HCT116 (cell line): Measurements from ENCODE around the gene FAM234A. TPM values are rescaled to one million over a fixed set of nuclear protein-coding genes. Genes with fewer than 3 reads are reported as not detected.

Experiments
- ATAC-seq: fragments of 200-7000 bp; cut with Tn5 transposase; 2 replicates; pipeline ENCODE4 v1.9.1; 2020; ENCODE audit warnings: mild to moderate bottlenecking, moderate library complexity
- BruUV-seq: library from RNA; stranded (reverse); fragments of 400-500 nt; replicated peaks from 2 replicates; lab custom pipeline; 2021; lab: Mats Ljungman, UMichigan
- CTCF ChIA-PET: fragments of 300-600 bp; sonication (Branson Sonifier 250); formaldehyde crosslinking; loops from one replicate; lab custom pipeline; 2021; ENCODE audit warnings: antibody characterized with exemption; lab: Charles Lee
- POLR2A ChIA-PET: fragments of 300-600, 350-600 bp; sonication (Branson Sonifier 250); formaldehyde crosslinking; loops from one replicate; lab custom pipeline; 2021; ENCODE audit warnings: antibody characterized with exemption; lab: Charles Lee
- RAD21 ChIA-PET, 2 experiments: fragments of 300-600 bp; sonication (Branson Sonifier 250); formaldehyde crosslinking; loops; one replicate each; lab custom pipeline; 2023; ENCODE audit warnings: low total read pairs in 2 of 2; ENCODE audit not compliant: uncharacterized antibody in 2 of 2, unreplicated experiment in 2 of 2, low non-redundant PET in 1 of 2; lab: Charles Lee
- DNase-seq: peaks from one replicate; pipeline ENCODE4 v3.0.0-alpha.2; 2010; ENCODE audit warnings: low read depth, low spot score
- H2AFZ ChIP-seq: fragments of 200-600 bp; shearing (Covaris generic), sonication (generic); 2 replicates; pipeline ENCODE4 v1.6.1; 2017; ENCODE audit warnings: low read depth, mixed run types, mixed read lengths, antibody characterized with exemption, low read length; ENCODE audit not compliant: poor library complexity, severe bottlenecking
- H3K27ac ChIP-seq: 2 replicates; pipeline ENCODE4 v1.5.1; 2012; ENCODE audit warnings: low read depth, low read length
- H3K27me3 ChIP-seq: fragments of 200-600 bp; sonication (generic); 2 replicates; pipeline ENCODE4 v1.6.1; 2016; ENCODE audit warnings: mixed run types, low read length, mixed read lengths; ENCODE audit not compliant: insufficient read depth
- H3K36me3 ChIP-seq, 2 experiments: fragments of 200-500 bp in 1 of 2; fragments of 200-600 bp in 1 of 2; sonication (Bioruptor generic) in 1 of 2; sonication (generic) in 1 of 2; 2 replicates each; pipeline versions ENCODE4 v1.5.1 to v1.6.1; 2014 to 2016; ENCODE audit warnings: low read length in 2 of 2, inconsistent platforms in 1 of 2, mixed read lengths in 1 of 2, mixed run types in 1 of 2; ENCODE audit not compliant: insufficient read depth in 2 of 2, control insufficient read depth in 1 of 2
- H3K4me1 ChIP-seq, 2 experiments: fragments of 200-600 bp in 1 of 2; sonication (generic) in 1 of 2; 2 replicates each; pipeline versions ENCODE4 v1.5.1 to v1.6.1; 2012 to 2017; ENCODE audit warnings: low read length in 2 of 2, inconsistent platforms in 1 of 2, mild to moderate bottlenecking in 1 of 2, mixed read lengths in 1 of 2, mixed run types in 1 of 2, moderate library complexity in 1 of 2; ENCODE audit not compliant: insufficient read depth in 2 of 2, control insufficient read depth in 1 of 2
- H3K4me2 ChIP-seq: fragments of 200-600 bp; sonication (generic); 2 replicates; pipeline ENCODE4 v1.6.1; 2017; ENCODE audit warnings: mixed run types, low read length, mixed read lengths
- H3K4me3 ChIP-seq, 2 experiments: fragments of 200-600 bp in 1 of 2; sonication (generic) in 1 of 2; replicated peaks in 1 of 2; 2 replicates each; pipeline ENCODE4 v1.5.1; 2011 to 2016; ENCODE audit warnings: low read length in 2 of 2, control low read depth in 1 of 2, low read depth in 1 of 2, mild to moderate bottlenecking in 1 of 2, mixed read lengths in 1 of 2, mixed run types in 1 of 2
- H3K79me2 ChIP-seq: fragments of 200-600 bp; sonication (generic); 2 replicates; pipeline ENCODE4 v1.6.1; 2017; ENCODE audit warnings: mild to moderate bottlenecking, mixed run types, low read length, moderate library complexity, mixed read lengths; ENCODE audit not compliant: insufficient read depth
- H3K9ac ChIP-seq: fragments of 200-600 bp; sonication (generic); 2 replicates; pipeline ENCODE4 v1.6.1; 2016; ENCODE audit warnings: low read length, mixed read lengths
- H3K9me2 ChIP-seq: fragments of 200-600 bp; sonication (generic), shearing (Covaris generic); 2 replicates; pipeline ENCODE4 v1.6.1; 2017; ENCODE audit warnings: mixed run types, mild to moderate bottlenecking, moderate library complexity; ENCODE audit not compliant: insufficient read depth
- H3K9me3 ChIP-seq, 2 experiments: fragments of 200-500 bp in 1 of 2; fragments of 200-600 bp in 1 of 2; sonication (Bioruptor generic) in 1 of 2; sonication (generic) in 1 of 2; 2 replicates each; pipeline ENCODE4 v1.6.1; 2014 to 2017; ENCODE audit warnings: low read length in 2 of 2, mixed read lengths in 2 of 2, inconsistent platforms in 1 of 2, low read depth in 1 of 2, mild to moderate bottlenecking in 1 of 2, mixed run types in 1 of 2, moderate library complexity in 1 of 2; ENCODE audit not compliant: control insufficient read depth in 1 of 2, insufficient read depth in 1 of 2
- H4K20me1 ChIP-seq: fragments of 200-600 bp; sonication (generic), shearing (Covaris generic); 2 replicates; pipeline ENCODE4 v1.6.1; 2017; ENCODE audit warnings: mixed run types, mild to moderate bottlenecking, moderate library complexity; ENCODE audit not compliant: insufficient read depth
- EZH2 ChIP-seq: fragments of 200-600 bp; sonication (generic); IDR thresholded peaks from 2 replicates; pipeline ENCODE4 v1.6.1; 2017; ENCODE audit warnings: antibody characterized with exemption, mixed run types
- FOSL1 ChIP-seq: IDR thresholded peaks from 2 replicates; pipeline ENCODE4 v1.6.1; 2012; ENCODE audit warnings: low read depth
- POLR2AphosphoS5 ChIP-seq: IDR thresholded peaks from 2 replicates; pipeline ENCODE4 v1.6.1; 2011; ENCODE audit warnings: mild to moderate bottlenecking, low read depth, low read length, moderate library complexity
- SRF ChIP-seq: IDR thresholded peaks from 2 replicates; pipeline ENCODE4 v1.6.1; 2012; ENCODE audit warnings: low read depth
- TCF7L2 ChIP-seq: IDR thresholded peaks from 2 replicates; pipeline ENCODE4 v1.7.0; 2011; ENCODE audit warnings: borderline replicate concordance, inconsistent platforms; ENCODE audit not compliant: insufficient read depth, insufficient read length; ENCODE audit errors: extremely low read depth
- ZFX ChIP-seq: fragments of 450-650 bp; IDR thresholded peaks from 2 replicates; pipeline ENCODE4 v1.6.1; 2017
- ZNF274 ChIP-seq: fragments of 200-500 bp; sonication (Bioruptor generic); IDR thresholded peaks from 2 replicates; pipeline ENCODE4 v1.6.1; 2014; ENCODE audit warnings: mild to moderate bottlenecking, low read depth, low read length, inconsistent platforms
- intact Hi-C: fragments of 100-400 bp; cut with micrococcal nuclease; formaldehyde crosslinking; loops from 2 replicates; pipeline ENCODE4 v1.10.0; 2022
- total RNA-seq: library from RNA; stranded (reverse); gene quantifications from one replicate; pipeline ENCODE4 v1.2.1, GENCODE V29; 2021; ENCODE audit not compliant: unreplicated experiment
- TF ChIP-seq, protein P1 (sequence below): IDR thresholded peaks from 2 replicates; pipeline ENCODE4 v1.6.1; 2011; ENCODE audit warnings: mild to moderate bottlenecking, low read length, moderate library complexity; ENCODE audit not compliant: insufficient replicate concordance; ENCODE audit errors: extremely low read depth
- TF ChIP-seq, protein P2 (sequence below): IDR thresholded peaks from 2 replicates; pipeline ENCODE4 v1.6.1; 2012; ENCODE audit warnings: low read depth
- TF ChIP-seq, protein P3 (sequence below), 3 experiments: fragments of 200-600 bp in 1 of 3; sonication (generic) in 1 of 3; IDR thresholded peaks in 2 of 3; conservative IDR thresholded peaks in 1 of 3; 2 replicates each; pipeline ENCODE4 v1.5.1; 2012 to 2017; ENCODE audit warnings: low read depth in 2 of 3, low read length in 2 of 3, antibody characterized with exemption in 1 of 3, borderline replicate concordance in 1 of 3, control low read depth in 1 of 3, mild to moderate bottlenecking in 1 of 3, mixed read lengths in 1 of 3, mixed run types in 1 of 3, moderate library complexity in 1 of 3; ENCODE audit not compliant: insufficient read depth in 1 of 3

Gene FAM234A
- total RNA-seq, 1 experiment from 2014 or later: 36.4 TPM

DNA sequence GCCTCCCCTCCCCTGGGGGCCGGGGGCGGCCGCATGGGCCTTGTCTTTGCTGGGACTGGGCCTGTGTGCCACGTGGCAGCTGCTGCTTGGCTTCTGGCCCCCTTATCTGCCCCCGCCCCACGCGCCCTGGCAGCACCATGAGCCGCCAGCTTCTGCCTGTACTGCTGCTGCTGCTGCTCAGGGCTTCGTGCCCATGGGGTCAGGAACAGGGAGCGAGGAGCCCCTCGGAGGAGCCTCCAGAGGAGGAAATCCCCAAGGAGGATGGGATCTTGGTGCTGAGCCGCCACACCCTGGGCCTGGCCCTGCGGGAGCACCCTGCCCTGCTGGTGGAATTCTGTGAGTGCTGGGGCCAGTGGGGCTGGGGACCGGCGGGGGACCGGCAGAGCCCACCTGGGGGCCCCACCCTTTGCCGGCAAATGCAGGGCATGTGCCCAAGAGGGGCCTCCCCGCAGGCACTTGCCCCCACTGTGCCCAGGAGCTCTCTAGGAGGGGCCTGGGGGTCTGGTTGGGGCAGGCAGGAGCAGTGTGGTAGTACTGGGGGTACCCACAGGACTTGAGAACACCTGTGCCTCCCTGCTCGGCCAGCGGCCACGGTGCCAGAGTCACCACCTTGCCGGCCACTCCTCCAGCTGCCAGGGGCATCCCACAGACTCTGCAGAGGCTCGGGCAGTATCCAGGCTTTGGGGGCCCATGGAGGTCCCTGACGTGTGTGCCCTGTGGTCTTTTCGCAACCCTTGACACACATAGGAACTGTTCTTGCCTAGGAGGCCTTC, 48.6 kb downstream of the FAM234A start, which contains the start of gene PDIA2:
PDIA2 (plus strand) TSS at position 132 of the 773 bp plus-strand sequence; CDS start at position 138, 6 bp downstream.
- Histone ChIP-seq H3K27ac (no peak within 1 kb of the TSS), H3K9ac (no peak within 1 kb of the TSS), H3K4me3 (no peak within 1 kb of the TSS), H2AFZ (no peak within 1 kb of the TSS), H3K9me3 (no peaks in the 10 kb centered on the region), H4K20me1 (no peaks in the 10 kb centered on the region), H3K27me3 (no peaks in the 10 kb centered on the region), H3K4me2 (no peak within 1 kb of the TSS), H3K4me1 (no peaks in the 10 kb centered on the region), H3K79me2 (no peaks in the 10 kb centered on the region), H3K9me2 (no peaks in the 10 kb centered on the region), H3K36me3 (no peaks in the 10 kb centered on the region)
- ChIA-PET RAD21 (no interaction called here), POLR2A (no interaction called here), CTCF (no interaction called here)
- no TSS peak for BruUV-seq
- no peak for ATAC-seq
- TF ChIP-seq, protein P1, sequence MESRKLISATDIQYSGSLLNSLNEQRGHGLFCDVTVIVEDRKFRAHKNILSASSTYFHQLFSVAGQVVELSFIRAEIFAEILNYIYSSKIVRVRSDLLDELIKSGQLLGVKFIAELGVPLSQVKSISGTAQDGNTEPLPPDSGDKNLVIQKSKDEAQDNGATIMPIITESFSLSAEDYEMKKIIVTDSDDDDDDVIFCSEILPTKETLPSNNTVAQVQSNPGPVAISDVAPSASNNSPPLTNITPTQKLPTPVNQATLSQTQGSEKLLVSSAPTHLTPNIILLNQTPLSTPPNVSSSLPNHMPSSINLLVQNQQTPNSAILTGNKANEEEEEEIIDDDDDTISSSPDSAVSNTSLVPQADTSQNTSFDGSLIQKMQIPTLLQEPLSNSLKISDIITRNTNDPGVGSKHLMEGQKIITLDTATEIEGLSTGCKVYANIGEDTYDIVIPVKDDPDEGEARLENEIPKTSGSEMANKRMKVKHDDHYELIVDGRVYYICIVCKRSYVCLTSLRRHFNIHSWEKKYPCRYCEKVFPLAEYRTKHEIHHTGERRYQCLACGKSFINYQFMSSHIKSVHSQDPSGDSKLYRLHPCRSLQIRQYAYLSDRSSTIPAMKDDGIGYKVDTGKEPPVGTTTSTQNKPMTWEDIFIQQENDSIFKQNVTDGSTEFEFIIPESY: no peak
- TF ChIP-seq FOSL1 (no peak), TCF7L2 (no peak), POLR2AphosphoS5 (no peak), EZH2 (no peak), SRF (no peak), ZNF274 (no peak), ZFX (no peak)
- TF ChIP-seq, protein P2, sequence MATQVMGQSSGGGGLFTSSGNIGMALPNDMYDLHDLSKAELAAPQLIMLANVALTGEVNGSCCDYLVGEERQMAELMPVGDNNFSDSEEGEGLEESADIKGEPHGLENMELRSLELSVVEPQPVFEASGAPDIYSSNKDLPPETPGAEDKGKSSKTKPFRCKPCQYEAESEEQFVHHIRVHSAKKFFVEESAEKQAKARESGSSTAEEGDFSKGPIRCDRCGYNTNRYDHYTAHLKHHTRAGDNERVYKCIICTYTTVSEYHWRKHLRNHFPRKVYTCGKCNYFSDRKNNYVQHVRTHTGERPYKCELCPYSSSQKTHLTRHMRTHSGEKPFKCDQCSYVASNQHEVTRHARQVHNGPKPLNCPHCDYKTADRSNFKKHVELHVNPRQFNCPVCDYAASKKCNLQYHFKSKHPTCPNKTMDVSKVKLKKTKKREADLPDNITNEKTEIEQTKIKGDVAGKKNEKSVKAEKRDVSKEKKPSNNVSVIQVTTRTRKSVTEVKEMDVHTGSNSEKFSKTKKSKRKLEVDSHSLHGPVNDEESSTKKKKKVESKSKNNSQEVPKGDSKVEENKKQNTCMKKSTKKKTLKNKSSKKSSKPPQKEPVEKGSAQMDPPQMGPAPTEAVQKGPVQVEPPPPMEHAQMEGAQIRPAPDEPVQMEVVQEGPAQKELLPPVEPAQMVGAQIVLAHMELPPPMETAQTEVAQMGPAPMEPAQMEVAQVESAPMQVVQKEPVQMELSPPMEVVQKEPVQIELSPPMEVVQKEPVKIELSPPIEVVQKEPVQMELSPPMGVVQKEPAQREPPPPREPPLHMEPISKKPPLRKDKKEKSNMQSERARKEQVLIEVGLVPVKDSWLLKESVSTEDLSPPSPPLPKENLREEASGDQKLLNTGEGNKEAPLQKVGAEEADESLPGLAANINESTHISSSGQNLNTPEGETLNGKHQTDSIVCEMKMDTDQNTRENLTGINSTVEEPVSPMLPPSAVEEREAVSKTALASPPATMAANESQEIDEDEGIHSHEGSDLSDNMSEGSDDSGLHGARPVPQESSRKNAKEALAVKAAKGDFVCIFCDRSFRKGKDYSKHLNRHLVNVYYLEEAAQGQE: no peak
- TF ChIP-seq, protein P3, sequence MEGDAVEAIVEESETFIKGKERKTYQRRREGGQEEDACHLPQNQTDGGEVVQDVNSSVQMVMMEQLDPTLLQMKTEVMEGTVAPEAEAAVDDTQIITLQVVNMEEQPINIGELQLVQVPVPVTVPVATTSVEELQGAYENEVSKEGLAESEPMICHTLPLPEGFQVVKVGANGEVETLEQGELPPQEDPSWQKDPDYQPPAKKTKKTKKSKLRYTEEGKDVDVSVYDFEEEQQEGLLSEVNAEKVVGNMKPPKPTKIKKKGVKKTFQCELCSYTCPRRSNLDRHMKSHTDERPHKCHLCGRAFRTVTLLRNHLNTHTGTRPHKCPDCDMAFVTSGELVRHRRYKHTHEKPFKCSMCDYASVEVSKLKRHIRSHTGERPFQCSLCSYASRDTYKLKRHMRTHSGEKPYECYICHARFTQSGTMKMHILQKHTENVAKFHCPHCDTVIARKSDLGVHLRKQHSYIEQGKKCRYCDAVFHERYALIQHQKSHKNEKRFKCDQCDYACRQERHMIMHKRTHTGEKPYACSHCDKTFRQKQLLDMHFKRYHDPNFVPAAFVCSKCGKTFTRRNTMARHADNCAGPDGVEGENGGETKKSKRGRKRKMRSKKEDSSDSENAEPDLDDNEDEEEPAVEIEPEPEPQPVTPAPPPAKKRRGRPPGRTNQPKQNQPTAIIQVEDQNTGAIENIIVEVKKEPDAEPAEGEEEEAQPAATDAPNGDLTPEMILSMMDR (IDR thresholded peaks at IDR 0.05 in 2 of 3, conservative IDR thresholded peaks at IDR 0.05 in 1 of 3; ENCODE audit: borderline replicate concordance in 1 of 3, insufficient read depth in 1 of 3, low read depth in 2 of 3, low read length in 2 of 3): no peak
- intact Hi-C loops: no loop called here
- DNase-seq: no peak
